Hindlimb muscle (tissue), 1 donor: ENCODE data around the gene FRAS1. TPM values are rescaled to one million over a fixed set of nuclear protein-coding genes. Genes with fewer than 3 reads are reported as not detected.

ENCODE experiments used
- polyA plus RNA-seq: library from polyadenylated mRNA; unstranded; fragments of 120-200 nt; gene quantifications from one replicate; pipeline ENCODE4 v1.2.1, GENCODE V29; 2013; ENCODE audit not compliant: insufficient read length

The FRAS1 gene
- polyA plus RNA-seq, 1 donor, result 4.6 TPM

Other genes with a start within 250 kb of the FRAS1 start
- gene CNOT6L, start 238.0 kb upstream of the FRAS1 start, polyA plus RNA-seq, result 35.4 TPM
- 57.0 TPM for gene MRPL1, start 194.5 kb upstream of the FRAS1 start, polyA plus RNA-seq